ENCODE data around the gene AMTN. TPM values are rescaled to one million over a fixed set of nuclear protein-coding genes. Genes with fewer than 3 reads are reported as not detected.

Gene AMTN
- total RNA-seq, 1 donor: not detected

- Histone ChIP-seq H3K27ac (ENCODE audit: low read depth, low read length) (no peak overlapping the region), H4K20me1 (ENCODE audit: insufficient read depth, low read length) (no peaks in the 10 kb centered on the region), H2AFZ (ENCODE audit: low read length) (no peak overlapping the region), H3K4me3 (ENCODE audit: insufficient read depth, low read length) (no peak overlapping the region), H3K79me2 (ENCODE audit: insufficient read depth, low read length) (no peaks in the 10 kb centered on the region), H3K36me3 (ENCODE audit: insufficient read depth, low read length) (no peaks in the 10 kb centered on the region), H3K9me3 (ENCODE audit: low read depth, low read length) (no peaks in the 10 kb centered on the region), H3K27me3 (ENCODE audit: insufficient read depth, low read length) (no peaks in the 10 kb centered on the region), H3K4me2 (ENCODE audit: insufficient read depth, low read length) (no peak overlapping the region), H3K4me1 (ENCODE audit: insufficient read depth, low read length) (no peaks in the 10 kb centered on the region)
- TF ChIP-seq CTCF (IDR thresholded peaks at IDR 0.05; ENCODE audit: extremely low read depth, low read depth, low read length): no peak
- DNase-seq (ENCODE audit: insufficient read length, low spot score, missing footprints): no peak
These were observed 52.4 kb downstream of the AMTN start for GRCh38 chr4:70570796-70571195.

GRCh38 chr4:70571772-70572171 is 53.4 kb downstream of the AMTN start:
- Histone ChIP-seq H3K27ac (ENCODE audit: low read depth, low read length) (no peak overlapping the region), H3K4me2 (ENCODE audit: insufficient read depth, low read length) (no peak overlapping the region), H3K9me3 (ENCODE audit: low read depth, low read length) (no peaks in the 10 kb centered on the region), H2AFZ (ENCODE audit: low read length) (no peak overlapping the region), H3K4me1 (ENCODE audit: insufficient read depth, low read length) (no peaks in the 10 kb centered on the region), H3K36me3 (ENCODE audit: insufficient read depth, low read length) (no peaks in the 10 kb centered on the region), H4K20me1 (ENCODE audit: insufficient read depth, low read length) (no peaks in the 10 kb centered on the region), H3K27me3 (ENCODE audit: insufficient read depth, low read length) (no peaks in the 10 kb centered on the region), H3K79me2 (ENCODE audit: insufficient read depth, low read length) (no peaks in the 10 kb centered on the region), H3K4me3 (ENCODE audit: insufficient read depth, low read length) (no peak overlapping the region)
- TF ChIP-seq CTCF (IDR thresholded peaks at IDR 0.05; ENCODE audit: extremely low read depth, low read depth, low read length): no peak
- DNase-seq (ENCODE audit: insufficient read length, low spot score, missing footprints): no peak

GRCh38 chr4:70575964-70576363 is 57.6 kb downstream of the AMTN start:
- Histone ChIP-seq H3K27ac (ENCODE audit: low read depth, low read length) (no peak overlapping the region), H3K27me3 (ENCODE audit: insufficient read depth, low read length) (no peaks in the 10 kb centered on the region), H3K36me3 (ENCODE audit: insufficient read depth, low read length) (no peaks in the 10 kb centered on the region), H3K79me2 (ENCODE audit: insufficient read depth, low read length) (no peaks in the 10 kb centered on the region), H2AFZ (ENCODE audit: low read length) (no peak overlapping the region), H3K4me3 (ENCODE audit: insufficient read depth, low read length) (no peak overlapping the region), H3K9me3 (ENCODE audit: low read depth, low read length) (no peaks in the 10 kb centered on the region), H4K20me1 (ENCODE audit: insufficient read depth, low read length) (no peaks in the 10 kb centered on the region), H3K4me1 (ENCODE audit: insufficient read depth, low read length) (no peaks in the 10 kb centered on the region), H3K4me2 (ENCODE audit: insufficient read depth, low read length) (no peak overlapping the region)
- TF ChIP-seq CTCF (IDR thresholded peaks at IDR 0.05; ENCODE audit: extremely low read depth, low read depth, low read length): no peak
- DNase-seq (ENCODE audit: insufficient read length, low spot score, missing footprints): no peak

- no peak overlapping the region for H3K4me2 ChIP-seq (ENCODE audit: insufficient read depth, low read length)
These were observed 59.0 kb downstream of the AMTN start for GRCh38 chr4:70577220-70577927.

More at GRCh38 chr4:70577220-70577927, 59.0 kb downstream of the AMTN start:
- no peak for TF ChIP-seq CTCF (IDR thresholded peaks at IDR 0.05; ENCODE audit: extremely low read depth, low read depth, low read length)
- H3K27me3 ChIP-seq (ENCODE audit: insufficient read depth, low read length): peaks cover 2% of the 10 kb centered on the region
- DNase-seq (ENCODE audit: insufficient read length, low spot score, missing footprints): peak; percentile 36
- H2AFZ ChIP-seq (ENCODE audit: low read length): no peak overlapping the region
- H3K4me1 ChIP-seq (ENCODE audit: insufficient read depth, low read length): no peaks in the 10 kb centered on the region
- no peaks in the 10 kb centered on the region for H3K79me2 ChIP-seq (ENCODE audit: insufficient read depth, low read length)
- no peaks in the 10 kb centered on the region for H3K9me3 ChIP-seq (ENCODE audit: low read depth, low read length)
- no peaks in the 10 kb centered on the region for H4K20me1 ChIP-seq (ENCODE audit: insufficient read depth, low read length)
- no peaks in the 10 kb centered on the region for H3K36me3 ChIP-seq (ENCODE audit: insufficient read depth, low read length)
- H3K27ac ChIP-seq (ENCODE audit: low read depth, low read length): no peak overlapping the region
- no peak overlapping the region for H3K4me3 ChIP-seq (ENCODE audit: insufficient read depth, low read length)
